Natural killer cell treated with Interleukin-12 subunit alpha and Interleukin-12 subunit beta and Interleukin-15 and Interleukin-18, amount 100 ng/mL, for 72 hours (primary cell): ENCODE results near the gene SHROOM4. TPM values are rescaled to one million over a fixed set of nuclear protein-coding genes. Genes with fewer than 3 reads are reported as not detected.

ENCODE experiments used
- ATAC-seq, 2 donors: fragments of 150-1000 bp; cut with Tn5 transposase in 1 of 2; sonication (Bioruptor Pico), chemical (Tn5 transposase) in 1 of 2; 2 replicates each; pipeline ENCODE4 v1.10.0; 2021
- DNase-seq: peaks from one replicate; pipeline ENCODE4 v3.0.0; 2022; ENCODE audit warnings: low spot score
- H3K27ac Mint-ChIP-seq, 2 donors: 1 replicate in 1 of 2; 2 replicates in 1 of 2; pipeline ENCODE4 v1.8.0; 2022; ENCODE audit warnings: mixed read lengths in 2 of 2, mild to moderate bottlenecking in 1 of 2, moderate library complexity in 1 of 2
- H3K27me3 Mint-ChIP-seq, 2 donors: 1 replicate in 1 of 2; 2 replicates in 1 of 2; pipeline ENCODE4 v1.8.0; 2022; ENCODE audit warnings: mixed read lengths in 2 of 2
- H3K36me3 Mint-ChIP-seq: one replicate; pipeline ENCODE4 v1.8.0; 2022; ENCODE audit warnings: mixed read lengths
- H3K4me1 Mint-ChIP-seq, 2 donors: 1 replicate in 1 of 2; 2 replicates in 1 of 2; pipeline ENCODE4 v1.8.0; 2022; ENCODE audit warnings: low read depth in 2 of 2, mixed read lengths in 2 of 2, mild to moderate bottlenecking in 1 of 2
- H3K4me3 Mint-ChIP-seq: one replicate; pipeline ENCODE4 v1.8.0; 2022; ENCODE audit warnings: mixed read lengths
- H3K9me3 Mint-ChIP-seq: 2 replicates; pipeline ENCODE4 v1.8.0; 2022; ENCODE audit warnings: mixed read lengths
- total RNA-seq, 2 donors: library from RNA; stranded (reverse); gene quantifications; one replicate each; pipeline ENCODE4 v1.2.3, GENCODE V29; 2022

Gene SHROOM4
- total RNA-seq, 2 donors from 2014 or later: not detected

GRCh38 chrX:50614460-50614859, 199.5 kb downstream of the SHROOM4 start:
- ATAC-seq: no peak
- H3K27ac Mint-ChIP-seq: no peak overlapping the region
- no peak overlapping the region for H3K4me3 Mint-ChIP-seq
- DNase-seq: no peak
- H3K9me3 Mint-ChIP-seq: no peaks in the 10 kb centered on the region
- H3K27me3 Mint-ChIP-seq: peaks cover 12 to 26% of the 10 kb centered on the region in 2 donors
- no peaks in the 10 kb centered on the region for H3K36me3 Mint-ChIP-seq
- H3K4me1 Mint-ChIP-seq: peaks cover 0 to 3% of the 10 kb centered on the region in 2 donors

DNA sequence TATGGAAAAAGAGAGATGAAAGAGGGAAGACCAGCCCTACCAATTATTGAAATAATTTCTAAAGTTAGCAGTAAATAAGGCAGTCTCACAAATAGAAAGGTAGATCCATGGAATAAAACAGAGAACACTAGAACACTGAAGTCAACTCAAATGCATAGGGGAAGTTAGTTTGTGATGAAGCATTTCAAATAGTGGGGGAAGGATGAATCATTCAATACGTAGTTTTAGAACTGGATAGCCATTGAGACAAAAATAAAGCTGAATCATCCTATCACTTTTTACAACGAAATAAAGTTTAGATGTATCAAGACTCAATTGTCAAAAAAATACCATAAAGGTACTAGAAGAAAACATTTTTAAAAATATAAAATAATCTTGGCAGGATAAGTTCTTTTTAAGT, 200.1 kb downstream of the SHROOM4 start:
- Mint-ChIP-seq H3K4me1 (peaks cover 0 to 3% of the 10 kb centered on the region in 2 donors), H3K9me3 (no peaks in the 10 kb centered on the region)
- DNase-seq: no peak

DNA sequence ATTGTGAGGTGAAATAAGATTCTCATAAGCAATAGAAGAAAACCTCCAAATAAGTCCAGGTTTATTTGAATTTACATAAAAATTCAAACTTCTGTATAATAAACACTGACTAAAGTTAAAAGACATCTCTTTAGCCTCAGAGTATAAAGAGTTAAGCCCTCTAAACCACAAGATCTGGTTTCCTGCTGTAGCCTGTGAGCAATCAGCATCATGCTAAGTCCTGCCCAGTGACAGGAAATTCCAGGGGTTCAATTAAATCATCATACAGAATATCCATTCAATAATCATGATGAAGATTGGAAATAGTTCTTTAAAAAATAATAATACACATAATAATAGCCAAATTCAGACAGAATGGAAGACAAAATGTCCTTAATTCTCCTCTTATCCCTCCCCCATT, 204.2 kb downstream of the SHROOM4 start:
- no peak for DNase-seq
- H3K4me3 Mint-ChIP-seq: no peak overlapping the region
- H3K4me1 Mint-ChIP-seq: peaks cover 0 to 3% of the 10 kb centered on the region in 2 donors
- no peak overlapping the region for H3K27ac Mint-ChIP-seq
- no peaks in the 10 kb centered on the region for H3K36me3 Mint-ChIP-seq
- peaks cover 5 to 13% of the 10 kb centered on the region in 2 donors for H3K27me3 Mint-ChIP-seq
- no peak for ATAC-seq
- no peaks in the 10 kb centered on the region for H3K9me3 Mint-ChIP-seq

More for the DNA sequence above, 200.1 kb downstream of the SHROOM4 start:
- no peak for ATAC-seq
- Mint-ChIP-seq H3K36me3 (no peaks in the 10 kb centered on the region), H3K4me3 (no peak overlapping the region), H3K27me3 (peaks cover 12 to 24% of the 10 kb centered on the region in 2 donors), H3K27ac (no peak overlapping the region)

DNA sequence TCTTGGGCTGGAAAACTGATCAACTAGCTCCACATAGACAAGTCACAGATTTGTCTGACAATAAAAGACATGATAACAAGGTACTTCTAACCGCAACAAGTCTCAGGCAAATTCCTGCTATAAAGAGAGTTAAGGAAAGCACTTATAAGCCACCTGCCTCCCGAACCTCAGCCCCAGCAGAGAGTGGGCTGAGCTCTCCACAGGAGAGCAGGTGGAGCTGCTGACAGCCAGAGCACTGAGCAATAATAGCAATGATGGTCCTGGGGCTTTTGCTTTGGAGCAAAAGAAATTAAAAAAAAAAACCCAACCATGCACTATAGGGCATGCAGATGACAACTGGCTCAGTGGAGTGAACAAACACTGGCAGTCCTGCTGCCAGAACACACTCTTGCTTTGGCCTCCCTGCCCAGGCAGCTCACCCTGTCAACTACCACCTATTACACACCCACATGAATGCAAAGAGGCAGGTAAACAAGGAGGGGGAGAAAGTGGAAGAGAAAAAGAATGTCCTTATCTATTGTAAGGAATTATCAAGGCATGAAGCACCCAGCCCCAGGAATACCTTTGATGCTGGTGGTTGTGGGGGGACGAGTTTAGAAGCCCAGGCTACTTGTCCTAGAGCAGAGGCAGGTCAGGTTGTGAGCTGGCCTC, 207.6 kb downstream of the SHROOM4 start:
- H3K36me3 Mint-ChIP-seq: no peaks in the 10 kb centered on the region
- H3K27me3 Mint-ChIP-seq: peaks cover 0 to 9% of the 10 kb centered on the region in 2 donors
- H3K4me1 Mint-ChIP-seq: peaks cover 0 to 3% of the 10 kb centered on the region in 2 donors
- H3K4me3 Mint-ChIP-seq: no peak overlapping the region
- H3K27ac Mint-ChIP-seq: no peak overlapping the region
- DNase-seq: no peak
- no peaks in the 10 kb centered on the region for H3K9me3 Mint-ChIP-seq
- no peak for ATAC-seq

- no peak overlapping the region for H3K27ac Mint-ChIP-seq
- H3K27me3 Mint-ChIP-seq: peaks cover 0 to 10% of the 10 kb centered on the region in 2 donors
- no peaks in the 10 kb centered on the region for H3K36me3 Mint-ChIP-seq
- no peaks in the 10 kb centered on the region for H3K4me1 Mint-ChIP-seq
- ATAC-seq (no peak), DNase-seq (no peak)
- H3K4me3 Mint-ChIP-seq: no peak overlapping the region
- H3K9me3 Mint-ChIP-seq: no peaks in the 10 kb centered on the region
Observed at GRCh38 chrX:50596056-50596455, 217.9 kb downstream of the SHROOM4 start.

GRCh38 chrX:50594788-50595187, 219.2 kb downstream of the SHROOM4 start:
- no peak for DNase-seq
- Mint-ChIP-seq H3K36me3 (no peaks in the 10 kb centered on the region), H3K27me3 (peaks cover 0 to 12% of the 10 kb centered on the region in 2 donors), H3K4me1 (no peaks in the 10 kb centered on the region), H3K4me3 (no peak overlapping the region), H3K27ac (no peak overlapping the region), H3K9me3 (no peaks in the 10 kb centered on the region)
- no peak for ATAC-seq

- Mint-ChIP-seq H3K4me3 (no peak overlapping the region), H3K9me3 (no peaks in the 10 kb centered on the region), H3K4me1 (no peaks in the 10 kb centered on the region), H3K36me3 (no peaks in the 10 kb centered on the region), H3K27me3 (peaks cover 12 to 19% of the 10 kb centered on the region in 2 donors), H3K27ac (no peak overlapping the region)
- DNase-seq: no peak
- ATAC-seq: no peak
Observed at GRCh38 chrX:50586980-50587379, 227.0 kb downstream of the SHROOM4 start.

- DNase-seq: no peak
- H3K27me3 Mint-ChIP-seq: peaks cover 12 to 19% of the 10 kb centered on the region in 2 donors
- no peak overlapping the region for H3K4me3 Mint-ChIP-seq
- no peaks in the 10 kb centered on the region for H3K36me3 Mint-ChIP-seq
- H3K27ac Mint-ChIP-seq: no peak overlapping the region
- no peaks in the 10 kb centered on the region for H3K9me3 Mint-ChIP-seq
- ATAC-seq: no peak
- no peaks in the 10 kb centered on the region for H3K4me1 Mint-ChIP-seq
Observed at GRCh38 chrX:50586407-50586806, 227.6 kb downstream of the SHROOM4 start.

GRCh38 chrX:50581405-50581804, 232.6 kb downstream of the SHROOM4 start:
- Mint-ChIP-seq H3K4me1 (peaks cover 3 to 5% of the 10 kb centered on the region in 2 donors), H3K27ac (no peak overlapping the region), H3K4me3 (no peak overlapping the region), H3K9me3 (no peaks in the 10 kb centered on the region), H3K36me3 (no peaks in the 10 kb centered on the region), H3K27me3 (peaks cover 12 to 30% of the 10 kb centered on the region in 2 donors)
- ATAC-seq (no peak), DNase-seq (no peak)

- Mint-ChIP-seq H3K4me1 (peaks cover 3 to 5% of the 10 kb centered on the region in 2 donors), H3K36me3 (no peaks in the 10 kb centered on the region), H3K27me3 (peaks cover 9 to 28% of the 10 kb centered on the region in 2 donors), H3K4me3 (no peak overlapping the region), H3K9me3 (no peaks in the 10 kb centered on the region), H3K27ac (no peak overlapping the region)
- DNase-seq (no peak), ATAC-seq (peak; percentile 52 to 61)
Observed at GRCh38 chrX:50579955-50580354, 234.0 kb downstream of the SHROOM4 start.

- Mint-ChIP-seq H3K36me3 (no peaks in the 10 kb centered on the region), H3K27me3 (peaks cover 0 to 20% of the 10 kb centered on the region in 2 donors), H3K27ac (peak overlapping the region in 1 of 2 donors; percentile 12), H3K4me3 (no peak overlapping the region), H3K9me3 (no peaks in the 10 kb centered on the region), H3K4me1 (peaks cover 7 to 10% of the 10 kb centered on the region in 2 donors)
- no peak for DNase-seq
- no peak for ATAC-seq
Observed at GRCh38 chrX:50577326-50577725, 236.7 kb downstream of the SHROOM4 start.

- Mint-ChIP-seq H3K27me3 (peaks cover 0 to 12% of the 10 kb centered on the region in 2 donors), H3K27ac (no peak overlapping the region), H3K36me3 (no peaks in the 10 kb centered on the region), H3K9me3 (peaks cover 4% of the 10 kb centered on the region), H3K4me3 (no peak overlapping the region), H3K4me1 (peaks cover 4 to 7% of the 10 kb centered on the region in 2 donors)
- DNase-seq: no peak
- ATAC-seq: no peak
Observed at GRCh38 chrX:50567636-50568035, 246.4 kb downstream of the SHROOM4 start.

GRCh38 chrX:50565718-50566117, 248.3 kb downstream of the SHROOM4 start:
- H3K27me3 Mint-ChIP-seq: peaks cover 3 to 17% of the 10 kb centered on the region in 2 donors
- no peak overlapping the region for H3K4me3 Mint-ChIP-seq
- ATAC-seq (no peak), DNase-seq (no peak)
- no peak overlapping the region for H3K27ac Mint-ChIP-seq
- peaks cover 4 to 7% of the 10 kb centered on the region in 2 donors for H3K4me1 Mint-ChIP-seq
- H3K9me3 Mint-ChIP-seq: no peaks in the 10 kb centered on the region
- peaks cover 2% of the 10 kb centered on the region for H3K36me3 Mint-ChIP-seq
